Neural progenitor cell (in vitro differentiated cells): ENCODE results near the gene KNG1. TPM values are rescaled to one million over a fixed set of nuclear protein-coding genes. Genes with fewer than 3 reads are reported as not detected.

Source experiments
- DNase-seq: peaks from one replicate; pipeline ENCODE4 v3.0.0-alpha.2; 2016; ENCODE audit warnings: low spot score
- H2AFZ ChIP-seq: fragments of 200-600 bp; sonication (generic); replicated peaks from 2 replicates; pipeline ENCODE4 v1.6.1; 2016; ENCODE audit warnings: antibody characterized with exemption
- H3F3A ChIP-seq: fragments of 200-600 bp; sonication (generic); 2 replicates; pipeline ENCODE4 v1.6.1; 2016; ENCODE audit warnings: antibody characterized with exemption, low read depth
- H3K27ac ChIP-seq: fragments of 200-600 bp; sonication (generic); 2 replicates; pipeline ENCODE4 v1.5.1; 2016; ENCODE audit warnings: mild to moderate bottlenecking
- H3K27me3 ChIP-seq: fragments of 200-600 bp; sonication (generic); 2 replicates; pipeline ENCODE4 v1.6.1; 2016; ENCODE audit warnings: mild to moderate bottlenecking, moderate library complexity
- H3K36me3 ChIP-seq: fragments of 200-600 bp; sonication (generic); 2 replicates; pipeline ENCODE4 v1.5.1; 2016
- H3K4me1 ChIP-seq: fragments of 200-600 bp; sonication (generic); 2 replicates; pipeline ENCODE4 v1.6.1; 2016; ENCODE audit warnings: mixed run types
- H3K4me2 ChIP-seq: fragments of 200-600 bp; sonication (generic); 2 replicates; pipeline ENCODE4 v1.6.1; 2016
- H3K4me3 ChIP-seq: fragments of 200-600 bp; sonication (generic); 2 replicates; pipeline ENCODE4 v1.5.1; 2016
- H3K79me2 ChIP-seq: fragments of 200-600 bp; sonication (generic); 2 replicates; pipeline ENCODE4 v1.6.1; 2016; ENCODE audit warnings: low read depth
- H3K9ac ChIP-seq: fragments of 200-600 bp; sonication (generic); 2 replicates; pipeline ENCODE4 v1.6.1; 2016
- H3K9me3 ChIP-seq: fragments of 200-600 bp; sonication (generic); 2 replicates; pipeline ENCODE4 v1.5.1; 2016; ENCODE audit warnings: low read depth
- H4K20me1 ChIP-seq: fragments of 200-600 bp; sonication (generic); 2 replicates; pipeline ENCODE4 v1.6.1; 2016; ENCODE audit warnings: low read depth
- H3K27ac Mint-ChIP-seq: 3 replicates; pipeline ENCODE4 v1.8.0; 2021; ENCODE audit warnings: mixed read lengths
- H3K27me3 Mint-ChIP-seq: 2 replicates; pipeline ENCODE4 v1.8.0; 2022; ENCODE audit warnings: low read depth, mild to moderate bottlenecking, inconsistent platforms, moderate library complexity, mixed read lengths; ENCODE audit not compliant: insufficient read depth
- H3K36me3 Mint-ChIP-seq: 3 replicates; pipeline ENCODE4 v1.8.0; 2021; ENCODE audit warnings: mixed read lengths
- H3K4me1 Mint-ChIP-seq: 3 replicates; pipeline ENCODE4 v1.8.0; 2021; ENCODE audit warnings: mixed read lengths
- H3K4me3 Mint-ChIP-seq: 3 replicates; pipeline ENCODE4 v1.8.0; 2021; ENCODE audit warnings: mild to moderate bottlenecking, moderate library complexity, mixed read lengths
- H3K9me3 Mint-ChIP-seq: 3 replicates; pipeline ENCODE4 v1.8.0; 2020; ENCODE audit warnings: mixed read lengths
- CTCF ChIP-seq: fragments of 200-600 bp; sonication (generic); IDR thresholded peaks from 2 replicates; pipeline ENCODE4 v1.5.1; 2017; ENCODE audit warnings: antibody characterized with exemption, mild to moderate bottlenecking
- EZH2 ChIP-seq: fragments of 200-600 bp; sonication (generic); IDR thresholded peaks from 2 replicates; pipeline ENCODE4 v1.6.1; 2017; ENCODE audit warnings: antibody characterized with exemption, mild to moderate bottlenecking, moderate library complexity
- EZH2phosphoT487 ChIP-seq: fragments of 200-600 bp; sonication (generic); IDR thresholded peaks from 2 replicates; pipeline ENCODE4 v1.6.1; 2017; ENCODE audit warnings: antibody characterized with exemption
- total RNA-seq: library from RNA; depleted of rRNA; stranded (reverse); fragments of >200 nt; gene quantifications from 2 replicates; pipeline ENCODE4 v1.2.3, GENCODE V29; 2015; ENCODE audit warnings: low replicate concordance

Gene KNG1
- total RNA-seq: not detected in 2 replicates

- H3K4me2 ChIP-seq: no peak within 1 kb of the TSS
- no peaks in the 10 kb centered on the region for H3K36me3 Mint-ChIP-seq
- H3K27me3 Mint-ChIP-seq: peaks cover 3% of the 10 kb centered on the region
These were observed at the start of gene KNG1 for GRCh38 chr3:186717039-186717457. Gene KNG1, plus strand, starts transcription at chr3:186717359. Its CDS starts 184 bp downstream, at chr3:186717543.

GRCh38 chr3:186668426-186668825, 48.7 kb upstream of the KNG1 start:
- Histone ChIP-seq H3K4me3 (no peak overlapping the region), H3K4me2 (no peak overlapping the region), H3F3A (peaks cover 12% of the 10 kb centered on the region), H3K36me3 (no peaks in the 10 kb centered on the region), H3K9me3 (no peaks in the 10 kb centered on the region), H3K9ac (no peak overlapping the region), H4K20me1 (peaks cover 11% of the 10 kb centered on the region), H2AFZ (no peak overlapping the region), H3K27me3 (peaks cover 52% of the 10 kb centered on the region), H3K4me1 (peaks cover 10% of the 10 kb centered on the region), H3K27ac (no peak overlapping the region), H3K79me2 (no peaks in the 10 kb centered on the region)
- Mint-ChIP-seq H3K36me3 (no peaks in the 10 kb centered on the region), H3K27ac (no peak overlapping the region), H3K9me3 (no peaks in the 10 kb centered on the region), H3K27me3 (peaks cover 2% of the 10 kb centered on the region), H3K4me3 (no peak overlapping the region), H3K4me1 (peaks cover 10% of the 10 kb centered on the region)
- no peak for DNase-seq
- no peak for TF ChIP-seq EZH2
- no peak for TF ChIP-seq CTCF
- no peak for TF ChIP-seq EZH2phosphoT487

More at GRCh38 chr3:186717039-186717457, at the start of gene KNG1:
- Mint-ChIP-seq H3K27ac (no peak within 1 kb of the TSS), H3K4me3 (no peak within 1 kb of the TSS), H3K4me1 (peaks cover 2% of the 10 kb centered on the region), H3K9me3 (no peaks in the 10 kb centered on the region)
- DNase-seq: no peak
- Histone ChIP-seq H3K9ac (no peak within 1 kb of the TSS), H3K27ac (no peak within 1 kb of the TSS), H3K4me3 (no peak within 1 kb of the TSS), H3K27me3 (no peaks in the 10 kb centered on the region), H4K20me1 (no peaks in the 10 kb centered on the region), H3K4me1 (no peaks in the 10 kb centered on the region), H2AFZ (no peak within 1 kb of the TSS), H3F3A (no peaks in the 10 kb centered on the region), H3K36me3 (no peaks in the 10 kb centered on the region), H3K9me3 (no peaks in the 10 kb centered on the region), H3K79me2 (no peaks in the 10 kb centered on the region)
- TF ChIP-seq EZH2: no peak
- TF ChIP-seq EZH2phosphoT487: no peak
- TF ChIP-seq CTCF: no peak

GRCh38 chr3:186669378-186670084, 47.6 kb upstream of the KNG1 start:
- Histone ChIP-seq H3K27me3 (peaks cover 44% of the 10 kb centered on the region), H3K36me3 (no peaks in the 10 kb centered on the region), H3F3A (peaks cover under 1% of the 10 kb centered on the region), H3K4me3 (no peak overlapping the region), H3K9ac (no peak overlapping the region), H3K79me2 (no peaks in the 10 kb centered on the region), H3K9me3 (no peaks in the 10 kb centered on the region), H3K27ac (no peak overlapping the region), H4K20me1 (peaks cover under 1% of the 10 kb centered on the region), H3K4me2 (no peak overlapping the region), H3K4me1 (no peaks in the 10 kb centered on the region), H2AFZ (no peak overlapping the region)
- H3K36me3 Mint-ChIP-seq: no peaks in the 10 kb centered on the region
- H3K9me3 Mint-ChIP-seq: no peaks in the 10 kb centered on the region
- no peak overlapping the region for H3K27ac Mint-ChIP-seq
- no peak for DNase-seq
- H3K4me3 Mint-ChIP-seq: no peak overlapping the region
- H3K27me3 Mint-ChIP-seq: peaks cover 4% of the 10 kb centered on the region
- TF ChIP-seq EZH2phosphoT487 (no peak), CTCF (no peak), EZH2 (no peak)
- H3K4me1 Mint-ChIP-seq: no peaks in the 10 kb centered on the region
